ENCODE data around the gene ANAPC1.
"Not testable (repeated sequence)": the region's sequence is repeated elsewhere in the genome, so short reads cannot be mapped to it uniquely, and the experiment has no call there.

ANAPC1 gene

DNA sequence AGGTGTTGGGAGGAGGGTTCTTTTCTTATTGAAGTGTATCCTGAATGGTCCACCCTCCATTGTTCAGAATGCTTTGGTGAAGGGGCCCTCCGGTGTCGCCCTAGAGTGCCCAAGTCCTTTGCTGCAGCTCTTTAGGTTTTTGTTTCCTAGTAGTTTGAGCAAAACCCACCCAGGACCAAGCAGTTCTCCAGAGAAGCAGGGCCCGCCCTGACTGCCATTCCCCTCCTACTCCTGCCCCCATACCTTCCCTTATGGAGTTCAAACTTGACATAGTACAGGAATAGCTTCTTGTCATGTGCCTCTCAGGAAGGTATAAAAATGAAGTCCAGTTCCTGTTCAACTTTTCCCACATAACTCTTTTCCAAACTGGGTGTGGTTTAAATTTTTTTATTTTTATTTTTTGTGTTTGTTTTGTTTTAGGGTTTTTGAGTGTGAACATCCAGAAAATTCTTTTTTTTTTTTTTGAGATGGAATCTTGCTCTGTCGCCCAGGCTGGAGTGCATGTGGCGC is 20.0 kb upstream of the ANAPC1 start:
- no peak for DNase-seq (ENCODE audit: low read depth)

DNA sequence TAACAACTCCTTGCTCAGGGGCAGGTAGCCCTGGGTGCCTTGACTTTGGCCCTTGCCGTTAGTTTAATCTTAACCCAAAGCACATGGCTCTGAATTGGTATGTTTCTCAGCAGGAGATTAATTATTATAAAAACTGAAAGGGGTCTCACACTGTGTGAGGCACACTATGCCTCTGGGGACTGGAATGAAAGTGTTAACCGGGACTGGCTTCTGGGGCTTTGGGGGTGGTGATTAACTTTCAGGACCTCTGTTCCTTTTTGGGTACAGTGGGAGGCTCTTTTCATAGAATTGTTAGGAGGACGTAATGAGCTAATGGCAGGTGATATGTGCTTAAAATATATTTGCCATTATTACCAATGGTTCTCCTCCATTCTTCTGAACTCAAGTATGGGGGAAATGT is 19.5 kb upstream of the ANAPC1 start:
- no peak for DNase-seq (ENCODE audit: low read depth)

DNA sequence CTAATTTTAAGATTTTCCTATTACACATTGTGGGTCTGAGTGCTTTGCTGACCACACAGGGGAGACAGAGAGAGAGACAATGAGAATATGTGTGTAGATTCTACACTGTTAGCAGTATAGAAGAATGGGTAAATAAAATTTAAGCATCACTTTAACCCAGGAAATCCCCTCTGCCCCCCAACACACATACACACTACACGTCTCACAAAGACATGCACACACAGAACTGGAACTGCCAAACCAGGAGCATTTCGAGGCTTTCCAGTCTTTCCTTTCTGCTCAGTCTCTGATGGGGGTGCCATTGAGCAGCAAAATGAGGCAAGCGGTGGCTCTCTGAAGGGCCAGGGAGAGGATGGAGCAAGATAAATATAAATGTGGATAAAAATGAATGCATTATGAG is 16.9 kb upstream of the ANAPC1 start:
- DNase-seq (ENCODE audit: low read depth): no peak

DNA sequence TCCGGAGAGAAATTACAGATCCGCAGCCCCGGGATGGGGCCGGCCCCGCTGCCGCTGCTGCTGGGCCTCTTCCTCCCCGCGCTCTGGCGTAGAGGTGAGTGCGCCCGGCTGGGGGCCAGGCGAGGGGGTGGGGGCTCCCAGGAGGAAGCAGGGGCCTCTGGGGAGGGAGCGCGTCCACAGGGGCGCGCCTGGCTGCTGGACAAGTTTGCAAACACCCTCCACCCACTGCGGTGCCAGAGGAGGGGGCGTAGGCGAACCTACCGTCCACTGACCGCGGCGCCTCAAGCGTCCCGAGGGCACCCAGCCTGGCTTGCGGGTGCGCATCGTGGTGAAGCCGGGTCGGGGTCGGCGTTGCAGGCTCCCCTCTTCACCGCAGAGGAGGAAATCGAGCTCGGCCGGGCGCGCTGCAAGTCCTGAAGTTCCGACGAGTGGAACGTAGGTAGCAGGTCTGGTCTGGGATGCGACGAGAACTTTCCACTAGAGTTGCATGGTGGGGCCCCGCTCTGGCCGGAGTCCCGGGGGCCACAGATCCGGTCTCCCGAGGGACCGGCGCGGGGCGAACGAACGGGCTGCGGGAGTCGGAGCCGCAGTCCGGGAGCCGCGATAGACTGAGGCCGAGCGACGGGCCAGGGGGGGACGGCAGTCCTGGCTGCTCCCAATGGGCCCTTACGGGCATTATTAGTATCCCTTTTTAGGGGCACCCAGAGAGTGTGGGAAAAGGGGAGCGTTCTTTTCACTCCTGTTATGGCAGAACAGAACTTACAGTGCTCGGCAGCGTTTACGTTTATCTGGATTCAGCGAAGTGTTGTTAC is 14.9 kb upstream of the ANAPC1 start:
- no peak for DNase-seq (ENCODE audit: low read depth)

DNA sequence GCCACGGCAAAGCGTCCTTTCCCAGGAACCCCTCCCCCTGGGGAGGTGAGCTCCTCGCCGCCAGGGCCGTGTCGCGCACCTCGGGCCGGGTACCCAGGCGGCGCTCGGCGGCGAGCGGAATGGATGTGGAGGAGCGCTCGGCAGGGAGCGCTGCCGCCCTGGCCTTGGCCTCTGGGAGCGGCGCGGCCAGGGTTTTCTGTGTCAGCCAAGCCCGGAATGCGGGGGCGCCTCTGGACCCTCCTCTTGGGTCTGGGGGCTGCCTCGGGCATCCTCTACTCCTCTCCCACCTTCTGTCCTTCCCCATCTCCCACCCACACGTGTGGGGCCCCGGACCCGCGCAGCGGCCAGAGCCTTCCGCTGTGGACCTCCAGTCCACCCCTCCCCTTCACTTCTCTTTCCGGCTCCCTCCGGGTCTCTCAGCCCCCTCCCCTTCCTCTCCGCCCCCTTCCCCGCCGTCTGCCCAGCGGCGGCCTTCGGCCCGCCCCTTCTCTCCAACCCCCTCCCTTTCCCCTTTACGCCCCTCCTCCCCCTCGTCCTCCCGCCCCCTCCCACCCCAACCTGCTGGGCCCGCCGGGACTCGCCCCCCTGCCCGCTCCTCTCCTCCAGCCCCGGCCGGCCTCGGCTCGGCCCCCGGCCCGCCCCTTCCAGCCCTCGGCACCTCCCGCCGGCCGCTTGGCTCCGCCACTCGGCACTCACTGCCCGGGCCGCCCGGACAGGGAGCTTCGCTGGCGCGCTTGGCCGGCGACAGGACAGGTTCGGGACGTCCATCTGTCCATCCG is 14.1 kb upstream of the ANAPC1 start, which contains the start of gene MERTK:
Gene MERTK (plus strand): TSS at position 684 of the 779 bp plus-strand sequence. CDS start 129 bp downstream, outside the sequence.
- no peak for DNase-seq (ENCODE audit: low read depth)

DNA sequence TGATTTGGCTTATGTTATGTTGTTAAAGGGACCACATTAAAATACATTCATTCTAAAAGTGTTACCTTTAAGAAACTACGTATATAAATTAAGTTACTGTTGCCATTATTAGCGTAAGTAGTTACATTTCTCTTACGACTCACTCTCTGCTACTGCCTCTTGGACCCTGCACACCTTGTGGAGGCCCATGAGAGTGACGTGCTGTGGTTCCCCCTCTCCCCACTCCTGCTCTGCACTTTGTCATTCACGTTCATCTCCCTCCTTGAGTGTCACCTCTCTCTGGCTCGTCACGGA is 13.6 kb upstream of the ANAPC1 start:
- no peak for DNase-seq (ENCODE audit: low read depth)

DNA sequence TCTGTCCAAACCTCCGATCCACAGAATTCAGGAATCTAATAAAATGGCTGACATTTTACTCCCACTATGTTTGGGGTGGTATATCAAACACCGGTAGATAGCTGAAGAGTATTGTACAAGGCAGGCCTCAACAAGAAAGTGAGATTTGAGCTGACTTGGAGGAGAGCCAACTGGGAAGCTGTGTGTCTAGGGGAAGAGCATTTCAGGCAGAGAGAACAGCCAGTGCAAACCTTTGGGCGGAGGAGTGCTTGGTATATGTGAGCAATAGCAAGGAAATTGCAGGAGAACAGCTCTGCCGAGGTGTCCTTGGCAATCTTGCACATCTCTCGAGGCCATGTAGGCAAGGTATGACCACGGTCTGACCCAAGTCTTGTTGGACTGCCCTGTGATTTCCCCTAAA is 12.6 kb upstream of the ANAPC1 start:
- no peak for DNase-seq (ENCODE audit: low read depth)

DNA sequence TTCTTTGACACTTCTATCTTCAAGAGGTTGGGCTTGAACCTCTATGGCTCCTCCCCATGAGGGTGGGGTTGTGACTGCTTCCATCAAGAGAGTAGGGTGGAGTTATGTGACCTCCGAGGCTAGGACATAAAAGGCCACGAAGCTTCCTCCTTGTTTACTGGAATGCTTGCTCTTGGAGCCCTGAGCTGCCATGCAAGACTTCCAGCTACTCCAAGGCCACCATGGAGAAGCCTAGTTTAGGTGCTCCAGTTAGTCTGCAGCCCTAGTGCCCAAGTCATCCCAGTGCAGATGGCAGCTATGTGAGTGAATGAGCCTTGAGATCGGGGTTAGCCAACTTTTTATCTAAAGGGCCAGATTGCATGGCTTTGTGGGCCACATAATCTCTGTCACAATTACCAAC is 12.0 kb upstream of the ANAPC1 start:
- no peak for DNase-seq (ENCODE audit: low read depth)

DNA sequence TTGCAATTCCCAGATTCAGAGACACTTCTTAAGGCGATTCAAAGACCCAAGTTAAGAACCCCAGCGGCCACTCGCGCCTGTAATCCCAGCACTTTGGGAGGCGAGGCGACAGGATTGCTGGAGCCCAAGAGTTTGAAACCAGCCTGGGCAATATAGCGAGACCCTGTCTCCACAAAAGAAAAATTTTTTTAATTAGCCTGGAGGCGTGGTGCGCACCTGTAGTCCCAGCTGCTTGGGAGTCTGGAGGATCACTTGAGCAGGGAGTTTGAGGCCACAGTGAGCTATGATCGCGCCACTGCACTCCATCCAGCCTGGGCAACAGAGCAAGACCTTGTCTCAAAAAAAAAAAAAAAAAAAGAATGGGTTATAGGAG is 585 bp upstream of the ANAPC1 start:
- DNase-seq (ENCODE audit: low read depth): no peak

DNA sequence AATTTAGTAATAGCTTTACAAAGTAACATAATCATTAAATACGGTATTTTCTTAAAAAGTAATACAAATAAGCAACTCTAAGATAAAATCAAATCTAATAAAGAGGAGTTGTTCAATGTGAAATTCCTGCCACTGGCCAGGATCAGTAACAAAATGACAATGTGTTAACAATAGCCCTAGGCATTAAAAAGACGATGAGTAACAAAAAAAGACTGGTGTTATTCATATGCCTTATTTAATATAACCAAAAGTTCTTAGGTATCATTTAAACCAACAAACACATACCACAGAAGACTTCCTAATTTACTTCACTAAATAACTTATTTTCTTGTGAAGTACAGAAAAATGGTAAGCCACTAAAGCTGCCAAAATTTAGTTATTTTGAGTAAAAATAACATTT is 11.2 kb downstream of the ANAPC1 start:
- not testable (repeated sequence) for DNase-seq (ENCODE audit: low read depth)

DNA sequence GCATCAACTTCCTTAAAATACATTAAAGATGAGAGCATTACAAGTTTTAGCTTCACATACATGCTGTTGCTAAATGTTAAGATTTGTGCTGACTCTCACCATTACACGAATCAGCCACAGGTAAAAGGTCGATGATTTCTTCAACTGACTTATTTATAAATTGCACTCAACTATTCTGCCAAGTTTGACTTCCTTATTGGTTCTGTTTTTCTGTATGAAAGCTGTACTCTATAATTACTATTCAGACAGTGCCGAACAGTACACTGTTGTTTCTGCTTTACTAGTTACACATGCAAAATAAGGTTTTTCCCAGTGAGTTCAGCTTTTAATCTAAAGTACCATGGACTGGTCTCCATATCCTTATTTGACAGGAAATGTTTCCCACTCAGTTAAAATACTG is 18.9 kb downstream of the ANAPC1 start:
- not testable (repeated sequence) for DNase-seq (ENCODE audit: low read depth)

DNA sequence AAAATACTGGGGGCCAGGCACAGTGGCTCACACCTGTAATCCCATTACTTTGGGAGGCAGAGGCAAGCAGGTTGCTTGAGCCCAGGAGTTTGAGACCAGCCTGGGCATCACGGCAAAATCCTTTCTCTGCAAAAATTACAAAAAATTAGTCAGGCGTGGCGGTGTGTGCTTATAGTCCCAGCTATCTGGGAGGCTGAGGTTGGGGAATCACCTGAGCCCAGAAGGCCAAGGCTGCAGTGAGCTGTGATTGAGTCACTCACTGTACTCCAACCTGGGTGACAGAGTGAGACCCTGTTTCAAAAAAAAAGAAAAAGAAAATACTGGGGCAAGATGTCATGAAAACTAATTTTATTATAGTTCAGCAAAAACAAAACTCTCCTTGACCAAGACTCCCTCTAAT is 24.0 kb downstream of the ANAPC1 start:
- DNase-seq (ENCODE audit: low read depth): not testable (repeated sequence)

DNA sequence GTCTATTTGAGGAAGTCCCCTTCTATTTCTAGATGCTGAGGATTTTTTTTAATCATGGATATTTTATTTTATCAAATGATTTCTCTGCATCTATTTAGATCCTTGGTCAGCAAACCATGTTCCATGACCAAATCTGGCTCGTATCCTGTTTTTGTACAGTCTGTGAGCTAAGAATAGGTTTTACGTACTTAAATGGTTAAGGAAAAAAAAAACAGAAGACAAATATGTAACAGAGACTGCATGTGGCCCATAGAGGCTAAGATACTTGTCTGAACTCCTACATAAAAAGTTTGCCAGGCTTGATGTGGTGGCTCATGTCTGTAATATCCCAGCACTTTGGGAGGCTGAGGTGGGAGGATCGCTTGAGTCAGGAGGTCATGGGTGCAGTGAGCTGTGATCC is 31.4 kb downstream of the ANAPC1 start:
- DNase-seq (ENCODE audit: low read depth): not testable (repeated sequence)

DNA sequence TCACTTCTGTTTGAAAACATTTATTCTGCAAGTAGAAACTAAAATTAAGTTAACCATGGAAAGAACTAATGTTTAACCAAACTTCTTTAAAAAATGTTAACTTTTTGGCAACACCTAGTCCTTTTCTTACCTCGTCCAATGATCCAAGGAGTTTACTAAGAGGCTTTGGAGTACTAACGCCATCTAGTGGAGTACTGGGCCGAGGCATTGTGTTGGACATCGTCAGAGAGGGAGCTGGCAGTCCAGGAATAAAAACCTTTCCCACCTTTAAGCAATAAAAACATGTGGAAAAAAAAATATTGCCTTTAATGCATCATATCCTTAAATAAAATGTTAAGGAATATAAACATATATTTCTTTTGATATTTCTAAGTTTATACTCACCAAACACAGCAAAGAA is 33.3 kb downstream of the ANAPC1 start:
- DNase-seq (ENCODE audit: low read depth): not testable (repeated sequence)

DNA sequence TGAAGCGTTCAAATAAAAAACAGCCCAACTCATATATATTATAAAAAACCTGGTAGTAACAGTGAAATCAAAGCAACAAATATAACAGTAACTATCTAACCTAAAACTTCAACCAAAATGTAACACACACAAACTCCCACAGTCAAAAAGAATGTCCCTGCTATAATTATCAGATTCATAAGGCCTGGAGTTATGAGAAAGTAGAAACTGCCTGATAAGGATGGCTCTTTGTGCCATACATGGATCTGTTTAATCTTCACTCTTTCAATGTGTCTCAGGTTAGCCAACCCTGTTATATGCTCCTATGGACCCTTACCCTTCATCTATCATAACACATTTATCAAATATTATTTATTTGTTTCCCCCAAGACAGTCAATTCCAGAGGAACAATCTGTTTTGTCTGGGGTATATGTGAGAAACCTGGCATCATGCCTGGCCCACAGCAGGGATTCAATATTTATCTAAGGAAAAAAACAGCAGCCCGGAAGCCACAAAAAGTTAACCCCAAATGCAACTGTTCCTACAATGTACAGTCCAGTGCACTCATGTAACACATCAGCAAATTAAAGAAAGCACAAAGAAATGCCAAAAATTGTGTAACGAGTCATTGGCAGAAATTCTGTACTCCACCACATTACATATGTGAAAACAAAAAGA is 44.2 kb downstream of the ANAPC1 start:
- not testable (repeated sequence) for DNase-seq (ENCODE audit: low read depth)

DNA sequence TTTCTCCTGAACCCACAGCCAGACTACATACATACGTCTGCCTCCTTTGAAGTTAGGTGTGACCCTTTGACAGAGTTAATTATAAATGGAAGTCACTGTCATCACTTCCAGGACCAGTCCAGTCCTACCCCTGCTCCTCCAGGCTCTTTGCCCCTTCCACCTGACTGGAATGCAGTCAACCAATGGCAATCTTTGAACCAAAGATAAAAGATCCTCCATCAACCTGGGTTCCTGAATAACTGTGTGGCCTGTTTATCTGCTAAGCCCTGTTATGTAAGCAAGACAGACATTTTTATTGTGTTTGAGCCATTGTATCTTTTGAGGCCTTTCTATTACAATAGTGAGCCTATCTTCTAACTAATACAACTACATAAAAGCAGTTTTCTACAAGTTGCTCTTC is 45.0 kb downstream of the ANAPC1 start:
- not testable (repeated sequence) for DNase-seq (ENCODE audit: low read depth)

DNA sequence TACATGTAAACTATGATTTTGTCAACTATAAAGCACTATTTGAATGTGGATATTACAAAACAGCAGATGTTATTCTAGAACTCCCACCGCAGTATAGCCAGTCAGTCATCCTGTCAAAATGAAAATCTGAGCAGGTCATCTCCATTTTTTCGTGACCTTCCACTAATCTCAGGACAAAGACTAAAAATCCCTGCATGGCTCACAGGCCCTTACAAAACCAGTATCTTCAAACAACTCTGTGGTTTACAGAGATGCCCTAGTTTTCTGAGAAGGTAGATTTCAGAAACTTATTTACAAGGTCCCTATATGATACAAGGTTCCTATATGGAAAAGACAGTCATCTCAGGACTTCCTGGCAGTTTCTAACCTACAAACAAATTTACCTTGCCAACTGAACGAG is 49.8 kb downstream of the ANAPC1 start:
- not testable (repeated sequence) for DNase-seq (ENCODE audit: low read depth)

DNA sequence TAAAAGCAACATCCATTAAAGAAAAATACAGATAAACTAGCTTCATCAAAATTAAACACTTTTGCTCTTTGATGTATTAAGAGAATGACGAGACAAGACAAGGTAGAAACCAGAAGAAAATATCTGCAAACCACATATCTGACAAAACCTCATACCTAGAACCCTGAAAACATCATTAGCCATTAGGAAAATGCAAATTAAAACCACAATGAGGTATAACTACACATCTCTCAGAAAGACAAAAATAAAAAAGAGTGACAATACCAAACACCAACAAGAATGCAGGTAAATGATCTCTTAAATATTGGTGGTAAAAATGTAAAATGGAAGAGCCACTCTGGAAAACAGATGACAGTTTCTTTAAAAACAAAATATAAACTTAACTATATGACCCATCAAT is 53.5 kb downstream of the ANAPC1 start:
- not testable (repeated sequence) for DNase-seq (ENCODE audit: low read depth)

DNA sequence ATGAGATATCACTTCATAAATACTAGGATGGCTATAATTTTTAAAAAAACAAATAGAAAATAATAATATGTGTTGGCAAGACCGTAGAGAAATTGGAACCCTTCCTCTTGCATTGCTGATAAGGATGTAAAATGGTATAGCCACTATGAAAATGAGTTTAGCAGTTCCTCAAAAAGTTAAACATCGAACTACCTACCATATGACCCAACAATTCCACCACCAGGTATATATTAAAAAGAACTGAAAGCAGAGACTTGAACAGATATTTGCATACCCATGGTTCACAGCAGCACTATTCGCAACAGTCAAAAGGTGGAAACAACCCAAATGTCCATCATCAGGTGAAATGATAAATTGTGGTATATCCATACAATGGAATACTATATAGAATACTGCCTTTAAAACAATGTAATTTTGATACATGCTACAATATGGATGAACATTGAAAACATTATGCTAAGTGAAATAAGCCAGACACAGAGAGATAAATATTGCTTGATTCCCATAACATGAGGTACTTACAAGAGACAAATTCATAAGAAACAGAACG is 55.7 kb downstream of the ANAPC1 start:
- not testable (repeated sequence) for DNase-seq (ENCODE audit: low read depth)

DNA sequence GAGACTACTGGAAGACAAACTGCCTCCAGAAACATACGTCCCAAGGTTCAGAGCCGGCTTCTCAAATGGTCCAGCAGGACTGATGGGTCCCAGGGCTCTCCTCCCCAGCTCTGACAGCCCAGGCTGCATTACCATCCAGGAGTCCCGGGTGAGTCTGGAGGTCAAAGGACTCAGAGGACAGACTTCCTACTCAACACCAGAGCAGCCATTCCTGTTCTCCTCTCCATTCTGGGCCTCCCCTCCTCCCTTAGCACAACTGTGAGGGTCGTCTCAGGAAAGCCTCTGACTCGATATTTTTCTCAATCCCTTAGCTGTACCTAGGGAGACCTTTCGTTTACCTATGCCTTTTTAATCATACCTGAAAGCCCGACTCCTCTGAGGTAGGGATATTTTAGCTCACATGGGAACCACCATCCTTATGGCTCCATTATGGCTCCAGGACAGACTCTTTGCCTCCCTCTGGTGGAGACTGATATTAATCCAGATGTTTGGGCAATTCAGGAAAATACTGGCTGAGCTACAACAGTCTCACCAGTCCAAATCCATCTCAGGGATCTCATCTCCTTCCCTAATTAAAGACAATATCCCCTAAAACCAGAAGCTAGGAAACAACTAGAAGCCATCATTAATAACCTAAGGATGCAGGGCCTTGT is 70.9 kb downstream of the ANAPC1 start:
- not testable (repeated sequence) for DNase-seq (ENCODE audit: low read depth)

DNA sequence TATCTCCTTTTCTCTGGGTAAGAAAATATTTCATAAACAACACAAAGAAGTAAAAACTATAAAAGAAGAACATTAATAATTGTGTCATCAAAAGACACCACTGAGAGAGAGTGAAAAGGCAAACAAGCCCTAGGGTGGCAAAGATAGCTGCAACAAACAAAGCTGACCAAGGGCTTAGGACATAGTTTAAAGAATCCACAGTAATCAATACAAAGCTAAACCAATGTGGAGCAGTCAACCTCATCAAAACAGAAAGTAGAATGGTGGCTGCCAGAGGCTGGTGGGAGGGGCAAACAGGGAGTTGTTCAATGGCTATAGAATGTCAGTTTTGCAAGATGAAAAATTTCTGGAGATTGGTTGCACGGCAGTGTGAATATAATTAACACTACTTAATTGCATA is 93.4 kb downstream of the ANAPC1 start:
- DNase-seq (ENCODE audit: low read depth): not testable (repeated sequence)

DNA sequence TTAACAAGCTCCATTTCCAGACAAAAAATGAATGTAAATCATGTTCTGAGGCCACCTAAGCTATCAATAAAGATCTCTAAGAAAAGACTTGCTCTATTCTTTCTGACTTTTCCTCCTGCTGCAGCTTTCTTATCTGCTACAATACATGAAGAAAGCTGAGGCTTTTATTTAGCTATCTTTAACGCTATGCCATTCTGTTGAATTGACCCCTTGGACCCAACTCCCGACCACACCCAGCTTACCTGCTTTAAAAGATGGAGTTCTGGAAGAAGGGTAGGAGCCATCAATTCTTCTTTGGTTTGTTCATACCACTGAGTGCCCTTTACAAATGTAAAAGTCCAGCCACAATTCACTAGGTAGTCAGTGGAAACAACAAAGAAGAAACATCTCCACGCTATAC is 99.9 kb downstream of the ANAPC1 start:
- not testable (repeated sequence) for DNase-seq (ENCODE audit: low read depth)
